HepG2 (cell line): Measurements from ENCODE around the gene SPTSSB.

Experiments used
- BRCA1 ChIP-seq: sonication (generic); formaldehyde crosslinking; IDR thresholded peaks from 2 replicates; pipeline ENCODE4 v1.4.0; 2020; ENCODE audit warnings: missing genetic modification reagents
- CREB1 ChIP-seq, 2 experiments: fragments of 450-650 bp in 1 of 2; IDR thresholded peaks; 2 replicates each; pipeline ENCODE4 v1.6.1; 2016 to 2017; ENCODE audit warnings: control low read depth in 1 of 2, mild to moderate bottlenecking in 1 of 2, missing compliant biosample characterization in 1 of 2, missing genetic modification characterization in 1 of 2
- NFE2L2 ChIP-seq: fragments of 150-350 bp; IDR thresholded peaks from 2 replicates; pipeline ENCODE4 v1.6.1; 2014; ENCODE audit warnings: low read length
- NFKB2 ChIP-seq: sonication (generic); formaldehyde crosslinking; IDR thresholded peaks from 2 replicates; pipeline ENCODE4 v1.4.0; 2020; ENCODE audit warnings: missing genetic modification reagents, borderline replicate concordance
- POLR2A ChIP-seq, 2 experiments: IDR thresholded peaks; 2 replicates each; pipeline ENCODE4 v1.6.1; 2011; ENCODE audit warnings: low read depth in 2 of 2, low read length in 2 of 2, mild to moderate bottlenecking in 1 of 2, moderate library complexity in 1 of 2; ENCODE audit not compliant: insufficient read depth in 1 of 2
- RXRA ChIP-seq: sonication (generic); formaldehyde crosslinking; IDR thresholded peaks from 2 replicates; pipeline ENCODE4 v1.5.1; 2020; ENCODE audit warnings: missing genetic modification reagents
- TCF7 ChIP-seq: sonication (generic); IDR thresholded peaks from 2 replicates; pipeline ENCODE4 v1.6.1; 2016; ENCODE audit warnings: antibody characterized with exemption, low read depth
- ZNF274 ChIP-seq: sonication (generic); formaldehyde crosslinking; IDR thresholded peaks from 2 replicates; pipeline ENCODE4 v1.5.1; 2020; ENCODE audit warnings: mild to moderate bottlenecking, missing genetic modification reagents
- ZNF496 ChIP-seq: sonication (generic); formaldehyde crosslinking; IDR thresholded peaks from 2 replicates; pipeline ENCODE4 v1.8.1; 2023; ENCODE audit warnings: mild to moderate bottlenecking, moderate library complexity, missing genetic modification reagents; ENCODE audit not compliant: insufficient replicate concordance
- TF ChIP-seq, protein P1 (sequence below): IDR thresholded peaks from 2 replicates; pipeline ENCODE4 v1.6.1; 2012; ENCODE audit warnings: inconsistent platforms
- TF ChIP-seq, protein P2 (sequence below): sonication (generic); formaldehyde crosslinking; IDR thresholded peaks from 2 replicates; pipeline ENCODE4 v1.5.0; 2020; ENCODE audit warnings: mild to moderate bottlenecking, missing genetic modification reagents, moderate library complexity
- TF ChIP-seq, protein P3 (sequence below): sonication (generic); formaldehyde crosslinking; conservative IDR thresholded peaks from 2 replicates; pipeline ENCODE4 v1.4.0; 2020; ENCODE audit warnings: missing genetic modification reagents
- TF ChIP-seq, protein P4 (sequence below): sonication (generic); formaldehyde crosslinking; IDR thresholded peaks from 2 replicates; pipeline ENCODE4 v1.4.0; 2020; ENCODE audit warnings: missing genetic modification reagents
- TF ChIP-seq, protein P5 (sequence below): sonication (generic); formaldehyde crosslinking; conservative IDR thresholded peaks from 2 replicates; pipeline ENCODE4 v1.8.1; 2023; ENCODE audit warnings: missing genetic modification reagents

DNA sequence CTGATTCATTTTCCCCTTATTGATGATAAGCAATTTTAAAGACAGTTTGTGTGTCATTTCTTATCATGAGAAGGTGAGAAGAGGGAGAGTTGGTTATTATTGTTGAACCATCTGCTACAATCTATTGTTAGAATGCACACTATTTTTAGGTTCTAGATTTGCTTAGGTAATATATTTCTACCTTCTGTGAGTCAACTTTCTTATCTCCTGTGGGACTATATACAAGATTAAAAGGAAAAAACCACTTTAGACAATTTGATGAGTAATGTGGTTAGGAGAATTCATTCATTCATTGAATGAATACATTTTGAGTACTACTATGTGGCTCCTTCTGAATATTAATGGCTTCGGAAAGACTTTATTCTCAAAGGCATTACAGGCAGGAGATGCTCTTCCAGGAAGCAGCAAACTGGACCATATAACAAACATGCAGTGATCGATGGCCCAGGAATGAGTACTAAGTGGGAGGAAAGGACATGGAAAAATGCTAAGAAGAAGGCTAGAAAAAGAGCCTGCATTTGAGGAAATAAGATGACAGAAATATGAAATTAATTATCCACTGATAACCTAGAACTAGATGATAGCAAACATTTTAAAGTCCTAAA, 22.4 kb downstream of the SPTSSB start:
- TF ChIP-seq, protein P1, sequence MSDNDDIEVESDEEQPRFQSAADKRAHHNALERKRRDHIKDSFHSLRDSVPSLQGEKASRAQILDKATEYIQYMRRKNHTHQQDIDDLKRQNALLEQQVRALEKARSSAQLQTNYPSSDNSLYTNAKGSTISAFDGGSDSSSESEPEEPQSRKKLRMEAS, result no peak
- TF ChIP-seq, protein P2, sequence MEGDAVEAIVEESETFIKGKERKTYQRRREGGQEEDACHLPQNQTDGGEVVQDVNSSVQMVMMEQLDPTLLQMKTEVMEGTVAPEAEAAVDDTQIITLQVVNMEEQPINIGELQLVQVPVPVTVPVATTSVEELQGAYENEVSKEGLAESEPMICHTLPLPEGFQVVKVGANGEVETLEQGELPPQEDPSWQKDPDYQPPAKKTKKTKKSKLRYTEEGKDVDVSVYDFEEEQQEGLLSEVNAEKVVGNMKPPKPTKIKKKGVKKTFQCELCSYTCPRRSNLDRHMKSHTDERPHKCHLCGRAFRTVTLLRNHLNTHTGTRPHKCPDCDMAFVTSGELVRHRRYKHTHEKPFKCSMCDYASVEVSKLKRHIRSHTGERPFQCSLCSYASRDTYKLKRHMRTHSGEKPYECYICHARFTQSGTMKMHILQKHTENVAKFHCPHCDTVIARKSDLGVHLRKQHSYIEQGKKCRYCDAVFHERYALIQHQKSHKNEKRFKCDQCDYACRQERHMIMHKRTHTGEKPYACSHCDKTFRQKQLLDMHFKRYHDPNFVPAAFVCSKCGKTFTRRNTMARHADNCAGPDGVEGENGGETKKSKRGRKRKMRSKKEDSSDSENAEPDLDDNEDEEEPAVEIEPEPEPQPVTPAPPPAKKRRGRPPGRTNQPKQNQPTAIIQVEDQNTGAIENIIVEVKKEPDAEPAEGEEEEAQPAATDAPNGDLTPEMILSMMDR (CRISPR knock-in tag), result no peak
- no peak for TF ChIP-seq CREB1 (IDR thresholded peaks at IDR 0.05)
- no peak for TF ChIP-seq CREB1 (CRISPR knock-in tag; IDR thresholded peaks at IDR 0.05)
- no peak for TF ChIP-seq ZNF496 (CRISPR knock-in tag)
- TF ChIP-seq NFKB2 (CRISPR knock-in tag), result no peak
- TF ChIP-seq, protein P3, sequence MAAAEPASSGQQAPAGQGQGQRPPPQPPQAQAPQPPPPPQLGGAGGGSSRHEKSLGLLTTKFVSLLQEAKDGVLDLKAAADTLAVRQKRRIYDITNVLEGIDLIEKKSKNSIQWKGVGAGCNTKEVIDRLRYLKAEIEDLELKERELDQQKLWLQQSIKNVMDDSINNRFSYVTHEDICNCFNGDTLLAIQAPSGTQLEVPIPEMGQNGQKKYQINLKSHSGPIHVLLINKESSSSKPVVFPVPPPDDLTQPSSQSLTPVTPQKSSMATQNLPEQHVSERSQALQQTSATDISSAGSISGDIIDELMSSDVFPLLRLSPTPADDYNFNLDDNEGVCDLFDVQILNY (CRISPR knock-in tag), result no peak
- no peak for TF ChIP-seq POLR2A (IDR thresholded peaks at IDR 0.05; ENCODE audit: insufficient read depth in 1 of 2, low read depth in 2 of 2, low read length in 2 of 2)
- no peak for TF ChIP-seq TCF7
- no peak for TF ChIP-seq ZNF274 (CRISPR knock-in tag)
- no peak for TF ChIP-seq RXRA
- TF ChIP-seq NFE2L2, result no peak
- no peak for TF ChIP-seq BRCA1
- TF ChIP-seq, protein P4, sequence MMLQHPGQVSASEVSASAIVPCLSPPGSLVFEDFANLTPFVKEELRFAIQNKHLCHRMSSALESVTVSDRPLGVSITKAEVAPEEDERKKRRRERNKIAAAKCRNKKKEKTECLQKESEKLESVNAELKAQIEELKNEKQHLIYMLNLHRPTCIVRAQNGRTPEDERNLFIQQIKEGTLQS (CRISPR knock-in tag), result no peak
- TF ChIP-seq, protein P5, sequence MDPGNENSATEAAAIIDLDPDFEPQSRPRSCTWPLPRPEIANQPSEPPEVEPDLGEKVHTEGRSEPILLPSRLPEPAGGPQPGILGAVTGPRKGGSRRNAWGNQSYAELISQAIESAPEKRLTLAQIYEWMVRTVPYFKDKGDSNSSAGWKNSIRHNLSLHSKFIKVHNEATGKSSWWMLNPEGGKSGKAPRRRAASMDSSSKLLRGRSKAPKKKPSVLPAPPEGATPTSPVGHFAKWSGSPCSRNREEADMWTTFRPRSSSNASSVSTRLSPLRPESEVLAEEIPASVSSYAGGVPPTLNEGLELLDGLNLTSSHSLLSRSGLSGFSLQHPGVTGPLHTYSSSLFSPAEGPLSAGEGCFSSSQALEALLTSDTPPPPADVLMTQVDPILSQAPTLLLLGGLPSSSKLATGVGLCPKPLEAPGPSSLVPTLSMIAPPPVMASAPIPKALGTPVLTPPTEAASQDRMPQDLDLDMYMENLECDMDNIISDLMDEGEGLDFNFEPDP (CRISPR knock-in tag), result no peak
